ENCODE measurements around the gene GARNL3. TPM values are rescaled to one million over a fixed set of nuclear protein-coding genes. Genes with fewer than 3 reads are reported as not detected.

GARNL3 gene
- total RNA-seq, 1 donor, result 1.0 TPM

GRCh38 chr9:127356906-127357305 lies 92.3 kb downstream of the GARNL3 start:
- H3K27me3 ChIP-seq (ENCODE audit: insufficient read depth, low read length), result no peaks in the 10 kb centered on the region

GRCh38 chr9:127358023-127358535 lies 93.5 kb downstream of the GARNL3 start:
- Histone ChIP-seq H3K4me1 (ENCODE audit: insufficient read depth, low read length) (peaks cover 8% of the 10 kb centered on the region), H3K9me3 (ENCODE audit: low read depth, low read length) (no peaks in the 10 kb centered on the region), H3K27me3 (ENCODE audit: insufficient read depth, low read length) (no peaks in the 10 kb centered on the region), H3K4me3 (ENCODE audit: low read length) (no peak overlapping the region)

More at GRCh38 chr9:127356906-127357305, 92.3 kb downstream of the GARNL3 start:
- H3K4me3 ChIP-seq (ENCODE audit: low read length), result no peak overlapping the region
- H3K4me1 ChIP-seq (ENCODE audit: insufficient read depth, low read length), result peaks cover 7% of the 10 kb centered on the region
- H3K9me3 ChIP-seq (ENCODE audit: low read depth, low read length), result no peaks in the 10 kb centered on the region

GRCh38 chr9:127358770-127359169 lies 94.2 kb downstream of the GARNL3 start:
- H3K27me3 ChIP-seq (ENCODE audit: insufficient read depth, low read length), result no peaks in the 10 kb centered on the region
- H3K4me1 ChIP-seq (ENCODE audit: insufficient read depth, low read length), result peaks cover 8% of the 10 kb centered on the region
- H3K4me3 ChIP-seq (ENCODE audit: low read length), result no peak overlapping the region
- H3K9me3 ChIP-seq (ENCODE audit: low read depth, low read length), result no peaks in the 10 kb centered on the region

GRCh38 chr9:127360250-127360649 lies 95.7 kb downstream of the GARNL3 start:
- no peak overlapping the region for H3K4me3 ChIP-seq (ENCODE audit: low read length)
- no peaks in the 10 kb centered on the region for H3K9me3 ChIP-seq (ENCODE audit: low read depth, low read length)
- peaks cover 8% of the 10 kb centered on the region for H3K4me1 ChIP-seq (ENCODE audit: insufficient read depth, low read length)
- no peaks in the 10 kb centered on the region for H3K27me3 ChIP-seq (ENCODE audit: insufficient read depth, low read length)

- Histone ChIP-seq H3K9me3 (ENCODE audit: low read depth, low read length) (no peaks in the 10 kb centered on the region), H3K27me3 (ENCODE audit: insufficient read depth, low read length) (no peaks in the 10 kb centered on the region), H3K4me3 (ENCODE audit: low read length) (no peak overlapping the region), H3K4me1 (ENCODE audit: insufficient read depth, low read length) (peaks cover 8% of the 10 kb centered on the region)
Observed at GRCh38 chr9:127360829-127361228, 96.3 kb downstream of the GARNL3 start.

- Histone ChIP-seq H3K27me3 (ENCODE audit: insufficient read depth, low read length) (no peaks in the 10 kb centered on the region), H3K4me3 (ENCODE audit: low read length) (no peak overlapping the region), H3K9me3 (ENCODE audit: low read depth, low read length) (no peaks in the 10 kb centered on the region)
Observed at GRCh38 chr9:127361561-127361960, 97.0 kb downstream of the GARNL3 start.

GRCh38 chr9:127362829-127363228 lies 98.3 kb downstream of the GARNL3 start:
- peaks cover 8% of the 10 kb centered on the region for H3K4me1 ChIP-seq (ENCODE audit: insufficient read depth, low read length)
- no peaks in the 10 kb centered on the region for H3K27me3 ChIP-seq (ENCODE audit: insufficient read depth, low read length)
- no peak overlapping the region for H3K4me3 ChIP-seq (ENCODE audit: low read length)
- H3K9me3 ChIP-seq (ENCODE audit: low read depth, low read length), result no peaks in the 10 kb centered on the region

More at GRCh38 chr9:127361561-127361960, 97.0 kb downstream of the GARNL3 start:
- H3K4me1 ChIP-seq (ENCODE audit: insufficient read depth, low read length), result peaks cover 8% of the 10 kb centered on the region

GRCh38 chr9:127365461-127365860 lies 100.9 kb downstream of the GARNL3 start:
- Histone ChIP-seq H3K9me3 (ENCODE audit: low read depth, low read length) (no peaks in the 10 kb centered on the region), H3K4me3 (ENCODE audit: low read length) (no peak overlapping the region), H3K27me3 (ENCODE audit: insufficient read depth, low read length) (no peaks in the 10 kb centered on the region), H3K4me1 (ENCODE audit: insufficient read depth, low read length) (peaks cover 8% of the 10 kb centered on the region)

GRCh38 chr9:127366594-127366993 lies 102.0 kb downstream of the GARNL3 start:
- Histone ChIP-seq H3K9me3 (ENCODE audit: low read depth, low read length) (no peaks in the 10 kb centered on the region), H3K4me3 (ENCODE audit: low read length) (no peak overlapping the region), H3K4me1 (ENCODE audit: insufficient read depth, low read length) (peaks cover 4% of the 10 kb centered on the region), H3K27me3 (ENCODE audit: insufficient read depth, low read length) (peaks cover 2% of the 10 kb centered on the region)

GRCh38 chr9:127368852-127369402 lies 104.4 kb downstream of the GARNL3 start:
- Histone ChIP-seq H3K4me3 (ENCODE audit: low read length) (no peak overlapping the region), H3K4me1 (ENCODE audit: insufficient read depth, low read length) (no peaks in the 10 kb centered on the region), H3K27me3 (ENCODE audit: insufficient read depth, low read length) (peaks cover 2% of the 10 kb centered on the region)

GRCh38 chr9:127369428-127369827 lies 104.9 kb downstream of the GARNL3 start:
- no peaks in the 10 kb centered on the region for H3K9me3 ChIP-seq (ENCODE audit: low read depth, low read length)
- no peak overlapping the region for H3K4me3 ChIP-seq (ENCODE audit: low read length)
- no peaks in the 10 kb centered on the region for H3K4me1 ChIP-seq (ENCODE audit: insufficient read depth, low read length)
- peaks cover 2% of the 10 kb centered on the region for H3K27me3 ChIP-seq (ENCODE audit: insufficient read depth, low read length)

More at GRCh38 chr9:127368852-127369402, 104.4 kb downstream of the GARNL3 start:
- H3K9me3 ChIP-seq (ENCODE audit: low read depth, low read length), result no peaks in the 10 kb centered on the region

- Histone ChIP-seq H3K9me3 (ENCODE audit: low read depth, low read length) (no peaks in the 10 kb centered on the region), H3K4me1 (ENCODE audit: insufficient read depth, low read length) (no peaks in the 10 kb centered on the region), H3K27me3 (ENCODE audit: insufficient read depth, low read length) (peaks cover 2% of the 10 kb centered on the region), H3K4me3 (ENCODE audit: low read length) (no peak overlapping the region)
Observed at GRCh38 chr9:127370147-127370579, 105.6 kb downstream of the GARNL3 start.

- Histone ChIP-seq H3K27me3 (ENCODE audit: insufficient read depth, low read length) (peaks cover 6% of the 10 kb centered on the region), H3K9me3 (ENCODE audit: low read depth, low read length) (no peaks in the 10 kb centered on the region), H3K4me3 (ENCODE audit: low read length) (no peak overlapping the region), H3K4me1 (ENCODE audit: insufficient read depth, low read length) (no peaks in the 10 kb centered on the region)
Observed at GRCh38 chr9:127370672-127371648, 106.4 kb downstream of the GARNL3 start.

- H3K4me3 ChIP-seq (ENCODE audit: low read length), result no peak overlapping the region
- peaks cover 7% of the 10 kb centered on the region for H3K9me3 ChIP-seq (ENCODE audit: low read depth, low read length)
- no peaks in the 10 kb centered on the region for H3K4me1 ChIP-seq (ENCODE audit: insufficient read depth, low read length)
- peaks cover 23% of the 10 kb centered on the region for H3K27me3 ChIP-seq (ENCODE audit: insufficient read depth, low read length)
Observed at GRCh38 chr9:127380479-127380878, 115.9 kb downstream of the GARNL3 start.

GRCh38 chr9:127382541-127382940 lies 118.0 kb downstream of the GARNL3 start:
- Histone ChIP-seq H3K4me3 (ENCODE audit: low read length) (no peak overlapping the region), H3K9me3 (ENCODE audit: low read depth, low read length) (peaks cover 7% of the 10 kb centered on the region), H3K4me1 (ENCODE audit: insufficient read depth, low read length) (peaks cover under 1% of the 10 kb centered on the region), H3K27me3 (ENCODE audit: insufficient read depth, low read length) (peaks cover 27% of the 10 kb centered on the region)
